Cardiac septum (tissue), 1 donor: ENCODE results near the gene TIGD7. TPM values are rescaled to one million over a fixed set of nuclear protein-coding genes. Genes with fewer than 3 reads are reported as not detected.

Experiments used
- DNase-seq: peaks from one replicate; pipeline ENCODE4 v3.0.0-alpha.2; 2020; ENCODE audit warnings: low spot score
- intact Hi-C: fragments of 100-400 bp; cut with DNase I; formaldehyde crosslinking; loops from one replicate; pipeline ENCODE4 v1.14.0; 2022
- long read RNA-seq: library from polyadenylated mRNA; unstranded; transcript quantifications from one replicate; pipeline ENCODE4 v2.0.0, GENCODE V29; 2021
- total RNA-seq: library from RNA; stranded (reverse); fragmentation: NEBNext Ultra II Directional; extraction: Animal tissue kit (Norgen Biotek cat#: 25700); gene quantifications from one replicate; pipeline ENCODE4 v1.2.1, GENCODE V29; 2021
- donor health status: DM: no; HTN: no; CAD: no.

TIGD7 gene
- total RNA-seq, result 8.2 TPM
- long read RNA-seq, transcript TIGD7-201 (2 exons, 3,612 nt), result major isoform, 7 of 18 reads
- long read RNA-seq, partial matches to known transcripts, result 0 of 18 reads
- long read RNA-seq, other reads (novel, unspliced or antisense), result 7 of 18 reads

GRCh38 chr16:3305109-3306068 is at the start of gene TIGD7, which contains the start of gene ZNF75A:
TIGD7 (minus strand) TSS chr16:3305430; CDS start chr16:3300614, 4,816 bp downstream.
ZNF75A (plus strand) TSS chr16:3305497; CDS start chr16:3308429, 2,932 bp downstream.
- intact Hi-C loops, result loop anchor here (1.0 kb wide), 2 partner anchors 22 to 41 kb away; partner anchors contain the start of gene ZNF263

GRCh38 chr16:3349175-3349574 is 43.9 kb upstream of the TIGD7 start:
- no peak for DNase-seq
- intact Hi-C loops, result no loop called here

More at GRCh38 chr16:3305109-3306068, at the start of gene TIGD7, which contains the start of gene ZNF75A:
- peak; percentile 97 for DNase-seq

- no peak for DNase-seq
- intact Hi-C loops, result no loop called here
Measured at GRCh38 chr16:3348547-3349167, 43.4 kb upstream of the TIGD7 start.

GRCh38 chr16:3347586-3347985 is 42.4 kb upstream of the TIGD7 start:
- no peak for DNase-seq
- intact Hi-C loops, result no loop called here

- intact Hi-C loops, result no loop called here
- DNase-seq, result no peak
Measured at GRCh38 chr16:3346041-3346440, 40.8 kb upstream of the TIGD7 start.

GRCh38 chr16:3328643-3329042 is 23.4 kb upstream of the TIGD7 start:
- DNase-seq, result no peak
- intact Hi-C loops, result no loop called here

GRCh38 chr16:3328104-3328503 is 22.9 kb upstream of the TIGD7 start:
- no peak for DNase-seq
- intact Hi-C loops, result no loop called here

GRCh38 chr16:3327514-3327913 is 22.3 kb upstream of the TIGD7 start:
- DNase-seq, result no peak
- intact Hi-C loops, result no loop called here

- intact Hi-C loops, result no loop called here
- no peak for DNase-seq
Measured at GRCh38 chr16:3321816-3322215, 16.6 kb upstream of the TIGD7 start.

- DNase-seq, result no peak
- intact Hi-C loops, result no loop called here
Measured at GRCh38 chr16:3317315-3317999, 12.2 kb upstream of the TIGD7 start.

- intact Hi-C loops, result no loop called here
- no peak for DNase-seq
Measured at GRCh38 chr16:3311496-3311895, 6.3 kb upstream of the TIGD7 start.

- DNase-seq, result no peak
- intact Hi-C loops, result no loop called here
Measured at GRCh38 chr16:3306078-3306477, 848 bp upstream of the TIGD7 start.

GRCh38 chr16:3304370-3304769 is 860 bp downstream of the TIGD7 start:
- intact Hi-C loops, result no loop called here
- DNase-seq, result no peak

GRCh38 chr16:3295783-3296182 is 9.4 kb downstream of the TIGD7 start:
- intact Hi-C loops, result no loop called here
- DNase-seq, result no peak

GRCh38 chr16:3295209-3295608 is 10.0 kb downstream of the TIGD7 start:
- DNase-seq, result no peak
- intact Hi-C loops, result no loop called here

GRCh38 chr16:3292604-3293003 is 12.6 kb downstream of the TIGD7 start:
- no peak for DNase-seq
- intact Hi-C loops, result no loop called here

- intact Hi-C loops, result no loop called here
- no peak for DNase-seq
Measured at GRCh38 chr16:3289998-3290673, 15.1 kb downstream of the TIGD7 start.

- intact Hi-C loops, result no loop called here
- DNase-seq, result no peak
Measured at GRCh38 chr16:3285131-3285530, 20.1 kb downstream of the TIGD7 start.
